Measurements from ENCODE around the gene YTHDC1.
"Not testable (repeated sequence)": the region's sequence is repeated elsewhere in the genome, so short reads cannot be mapped to it uniquely, and the experiment has no call there.

The YTHDC1 gene

DNA sequence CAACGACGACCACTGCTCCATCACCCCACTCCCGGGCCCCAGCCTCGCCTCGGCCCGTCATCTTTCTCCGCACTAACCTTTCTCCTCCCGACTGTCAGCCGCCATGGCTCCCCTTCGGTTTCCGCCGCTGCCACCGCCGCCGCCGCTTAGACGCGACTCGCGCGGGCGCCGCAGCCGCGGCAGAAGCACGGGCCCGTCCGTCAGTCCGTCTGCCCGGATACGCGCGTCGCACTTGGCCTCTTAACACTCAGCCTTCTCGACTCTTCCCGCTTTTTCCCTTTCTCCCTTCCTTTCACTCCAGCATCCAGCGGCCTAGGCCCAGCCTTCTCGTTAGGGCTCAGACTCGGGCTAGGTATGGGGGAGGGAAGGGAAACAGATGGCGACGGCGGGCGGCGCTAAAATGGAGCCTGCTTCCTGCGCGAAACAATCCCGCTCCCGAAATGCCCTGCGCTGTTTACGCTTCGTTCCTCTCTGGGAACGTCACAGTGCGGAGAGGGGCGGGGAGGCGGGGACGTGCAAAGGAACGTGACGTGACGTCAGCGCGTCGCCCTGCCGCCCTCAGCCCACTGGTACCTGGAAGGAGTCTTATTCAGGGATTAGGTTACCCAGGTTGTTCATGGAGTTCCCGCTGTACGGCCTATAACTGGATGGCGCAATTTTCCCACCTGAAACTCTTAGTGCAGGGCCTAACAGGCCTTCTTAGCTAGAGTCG is at the start of gene YTHDC1:
Gene YTHDC1, minus strand, starts transcription at position 442 of the 712 bp plus-strand sequence. Its CDS starts 337 bp downstream, at position 105.
- H3K4me3 ChIP-seq (replicated peaks; ENCODE audit: low read depth, low read length): peak within 1 kb of the TSS; percentile 74
- TF ChIP-seq, protein P1, sequence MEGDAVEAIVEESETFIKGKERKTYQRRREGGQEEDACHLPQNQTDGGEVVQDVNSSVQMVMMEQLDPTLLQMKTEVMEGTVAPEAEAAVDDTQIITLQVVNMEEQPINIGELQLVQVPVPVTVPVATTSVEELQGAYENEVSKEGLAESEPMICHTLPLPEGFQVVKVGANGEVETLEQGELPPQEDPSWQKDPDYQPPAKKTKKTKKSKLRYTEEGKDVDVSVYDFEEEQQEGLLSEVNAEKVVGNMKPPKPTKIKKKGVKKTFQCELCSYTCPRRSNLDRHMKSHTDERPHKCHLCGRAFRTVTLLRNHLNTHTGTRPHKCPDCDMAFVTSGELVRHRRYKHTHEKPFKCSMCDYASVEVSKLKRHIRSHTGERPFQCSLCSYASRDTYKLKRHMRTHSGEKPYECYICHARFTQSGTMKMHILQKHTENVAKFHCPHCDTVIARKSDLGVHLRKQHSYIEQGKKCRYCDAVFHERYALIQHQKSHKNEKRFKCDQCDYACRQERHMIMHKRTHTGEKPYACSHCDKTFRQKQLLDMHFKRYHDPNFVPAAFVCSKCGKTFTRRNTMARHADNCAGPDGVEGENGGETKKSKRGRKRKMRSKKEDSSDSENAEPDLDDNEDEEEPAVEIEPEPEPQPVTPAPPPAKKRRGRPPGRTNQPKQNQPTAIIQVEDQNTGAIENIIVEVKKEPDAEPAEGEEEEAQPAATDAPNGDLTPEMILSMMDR (IDR thresholded peaks at IDR 0.05; ENCODE audit: low read depth, low read length, missing control alignments): no peak

DNA sequence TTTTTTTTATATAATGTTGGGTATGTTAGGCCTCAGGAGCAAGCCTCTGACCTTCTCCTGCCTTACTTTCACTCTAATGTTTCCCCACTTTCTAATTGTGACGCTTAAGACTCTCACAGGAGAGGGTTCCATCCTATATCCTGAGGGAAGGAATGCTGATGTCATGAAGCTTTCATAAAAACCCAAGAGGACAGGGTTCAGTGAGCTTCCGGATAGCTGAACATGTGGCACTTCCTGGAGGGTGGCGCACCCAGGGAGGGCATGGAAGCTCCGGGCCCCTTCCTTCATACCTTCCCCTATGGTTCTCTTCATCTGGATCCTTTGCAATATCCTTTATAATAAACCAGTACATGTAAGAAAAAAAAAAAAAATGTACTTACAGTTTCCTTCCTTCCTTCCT is 49.4 kb upstream of the YTHDC1 start:
- no peak overlapping the region for H3K4me3 ChIP-seq (replicated peaks; ENCODE audit: low read depth, low read length)
- TF ChIP-seq, protein P1 (IDR thresholded peaks at IDR 0.05; ENCODE audit: low read depth, low read length, missing control alignments): no peak
- no peak for DNase-seq (ENCODE audit: extremely low read depth, low read depth)

More for the DNA sequence above, at the start of gene YTHDC1:
- DNase-seq (ENCODE audit: extremely low read depth, low read depth): peak; percentile 87

DNA sequence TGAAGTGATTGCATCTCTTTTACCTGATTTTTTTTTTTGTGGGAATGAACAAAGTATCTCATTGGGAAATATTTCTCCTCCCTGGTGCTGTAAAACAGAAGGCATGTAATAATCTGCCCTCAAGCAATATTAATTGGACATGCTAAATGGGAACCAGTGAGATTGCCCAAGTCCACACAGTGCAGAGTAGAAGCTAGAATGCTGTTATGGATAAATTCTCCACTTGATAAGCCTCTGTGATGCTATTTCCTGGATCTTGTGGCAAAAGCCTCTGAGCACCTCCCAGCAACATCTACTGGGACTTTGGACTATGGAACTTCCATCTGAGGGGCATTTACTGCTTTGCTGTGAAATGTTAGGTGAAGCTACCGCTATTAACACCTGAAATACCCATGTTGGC is 46.9 kb upstream of the YTHDC1 start:
- H3K4me3 ChIP-seq (replicated peaks; ENCODE audit: low read depth, low read length): no peak overlapping the region
- TF ChIP-seq, protein P1 (IDR thresholded peaks at IDR 0.05; ENCODE audit: low read depth, low read length, missing control alignments): no peak
- DNase-seq (ENCODE audit: extremely low read depth, low read depth): no peak

DNA sequence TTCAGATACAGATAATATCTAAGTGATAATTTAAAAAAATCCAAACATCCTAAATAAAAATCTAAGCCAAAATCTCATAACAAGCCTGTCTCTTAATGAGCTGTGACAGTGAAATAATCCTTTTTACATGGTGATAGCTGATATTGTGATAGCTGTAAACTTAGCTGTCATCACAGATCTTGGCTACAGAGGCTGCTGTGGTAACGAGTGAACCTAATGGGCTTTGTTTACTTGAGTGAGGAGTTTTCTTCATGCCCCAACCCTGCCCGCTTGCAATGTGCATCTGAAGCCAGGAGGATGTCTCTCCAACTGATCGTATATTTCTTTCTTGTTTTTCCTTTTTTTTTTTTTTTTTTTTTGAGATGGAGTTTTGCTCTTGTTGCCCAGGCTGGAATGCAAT is 41.5 kb upstream of the YTHDC1 start:
- DNase-seq (ENCODE audit: extremely low read depth, low read depth): no peak
- no peak overlapping the region for H3K4me3 ChIP-seq (replicated peaks; ENCODE audit: low read depth, low read length)
- TF ChIP-seq, protein P1 (IDR thresholded peaks at IDR 0.05; ENCODE audit: low read depth, low read length, missing control alignments): no peak

DNA sequence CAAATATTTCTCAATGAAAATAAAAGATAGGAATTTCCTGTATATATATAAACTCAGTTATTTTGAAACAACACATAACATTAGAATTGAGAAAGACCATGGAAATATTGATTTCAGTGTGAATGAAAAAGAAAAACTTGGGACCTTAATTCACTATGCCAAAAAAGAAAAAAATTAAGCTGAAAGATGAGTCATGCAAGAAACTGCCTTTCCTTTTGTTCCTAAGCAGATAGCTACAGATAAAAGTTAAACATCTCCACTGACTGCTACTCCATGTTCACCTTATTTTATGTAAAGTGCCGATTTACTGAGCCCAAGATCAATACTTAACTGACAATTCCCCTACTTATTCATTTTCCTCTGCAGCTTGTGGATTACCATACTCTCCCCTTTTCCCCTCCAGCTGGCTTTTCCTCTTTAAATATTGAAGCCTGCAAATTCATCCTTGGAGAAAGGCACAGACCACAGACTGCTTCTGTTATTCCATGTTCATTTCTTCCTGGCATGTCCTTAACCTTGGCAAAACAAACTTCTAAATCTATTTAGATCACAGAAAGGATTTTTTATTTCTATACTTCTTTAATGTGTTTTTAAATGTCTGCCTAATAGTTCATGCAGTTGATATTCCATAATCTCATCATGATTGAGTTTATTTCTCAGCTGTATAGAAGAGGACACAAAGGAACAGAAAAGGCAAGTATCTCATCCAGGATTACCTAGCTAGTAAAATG is 40.5 kb upstream of the YTHDC1 start:
- DNase-seq (ENCODE audit: extremely low read depth, low read depth): no peak
- TF ChIP-seq, protein P1 (IDR thresholded peaks at IDR 0.05; ENCODE audit: low read depth, low read length, missing control alignments): no peak
- H3K4me3 ChIP-seq (replicated peaks; ENCODE audit: low read depth, low read length): no peak overlapping the region

DNA sequence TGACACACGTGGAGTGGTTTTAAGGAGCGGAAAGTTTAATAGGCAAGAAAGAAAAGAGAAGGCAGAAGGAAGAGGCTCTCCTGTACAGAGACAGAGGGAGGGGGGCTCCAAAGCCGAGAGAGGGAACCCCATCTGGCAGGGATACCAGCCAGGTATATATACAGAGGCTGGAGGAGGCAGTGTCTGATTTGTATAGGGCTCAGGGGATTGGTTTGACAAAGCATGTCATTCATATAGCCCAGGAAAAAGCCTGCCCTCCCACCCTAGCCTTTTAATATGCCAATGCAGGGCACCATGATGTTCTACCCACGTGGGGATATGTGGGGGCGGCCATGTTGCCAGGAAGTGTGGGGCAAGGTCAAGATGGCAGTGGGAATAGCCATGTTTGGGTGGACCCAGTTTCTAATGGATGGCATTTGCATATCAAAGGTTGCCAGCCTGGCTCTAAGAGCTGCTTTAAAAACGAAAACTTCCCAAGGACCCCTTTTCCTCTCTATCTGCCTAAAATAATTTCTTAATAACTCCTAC is 39.6 kb upstream of the YTHDC1 start:
- not testable (repeated sequence) for H3K4me3 ChIP-seq (replicated peaks; ENCODE audit: low read depth, low read length)

DNA sequence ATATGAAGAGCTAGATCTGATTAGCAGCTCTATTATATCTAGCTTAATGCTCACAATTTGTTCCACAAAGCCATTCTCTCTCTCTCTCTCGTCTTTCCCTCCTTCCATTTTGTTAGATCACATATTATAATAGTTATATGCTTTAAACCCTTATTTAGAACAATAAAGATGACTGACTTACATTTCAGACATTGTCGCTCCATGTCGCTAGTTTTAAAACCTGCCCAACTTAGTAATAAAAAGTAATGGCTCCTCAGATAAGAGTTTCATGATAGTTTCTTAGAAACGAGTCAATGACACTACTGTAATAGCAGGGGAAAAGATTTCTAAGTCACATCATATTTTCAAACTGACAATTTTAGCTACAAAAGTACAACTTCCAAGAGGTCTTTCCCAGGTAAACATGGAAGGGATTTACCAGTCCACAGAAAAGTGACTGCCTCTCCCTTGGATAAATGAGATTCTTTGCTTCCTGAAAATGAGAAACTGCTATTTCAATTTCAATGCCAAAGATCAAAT is 38.5 kb upstream of the YTHDC1 start:
- no peak overlapping the region for H3K4me3 ChIP-seq (replicated peaks; ENCODE audit: low read depth, low read length)
- DNase-seq (ENCODE audit: extremely low read depth, low read depth): no peak
- TF ChIP-seq, protein P1 (IDR thresholded peaks at IDR 0.05; ENCODE audit: low read depth, low read length, missing control alignments): no peak

More for the DNA sequence above, 39.6 kb upstream of the YTHDC1 start:
- DNase-seq (ENCODE audit: extremely low read depth, low read depth): not testable (repeated sequence)
